H4 (cell line): ENCODE measurements around the gene DDX39A. TPM values are rescaled to one million over a fixed set of nuclear protein-coding genes. Genes with fewer than 3 reads are reported as not detected.

Experiments used
- DNase-seq: peaks from one replicate; pipeline ENCODE4 v3.0.0-alpha.2; 2015; ENCODE audit warnings: low spot score
- total RNA-seq: library from RNA; depleted of rRNA; stranded (reverse); fragments of >200 nt; shearing (Covaris generic); gene quantifications from 2 replicates; pipeline ENCODE4 v1.2.3, GENCODE V29; 2014; rRNA removed

The DDX39A gene
- total RNA-seq, 1 experiment from 2014 or later: 211 TPM

GRCh38 chr19:14363183-14364097 lies 55.7 kb downstream of the DDX39A start:
- peak; percentile 63 for DNase-seq

- no peak for DNase-seq
Observed at GRCh38 chr19:14361824-14362223, 57.3 kb downstream of the DDX39A start.

Other genes with a start within 250 kb of the DDX39A start
- 5.2 and 10.9 TPM in 2 replicates for gene ADGRL1, start 213.2 kb downstream of the DDX39A start, total RNA-seq
- 9.5 and 13.0 TPM in 2 replicates for gene ADGRE5, start 37.9 kb downstream of the DDX39A start, total RNA-seq
- gene PKN1, start 14.0 kb upstream of the DDX39A start, total RNA-seq: 19.0 and 28.7 TPM in 2 replicates
- not detected in 2 replicates for gene PTGER1, start 56.0 kb upstream of the DDX39A start, total RNA-seq
- 36.5 and 62.6 TPM in 2 replicates for gene GIPC1, start 76.8 kb upstream of the DDX39A start, total RNA-seq
- 110 and 137 TPM in 2 replicates for gene DNAJB1, start 99.1 kb upstream of the DDX39A start, total RNA-seq
- 80.7 and 124 TPM in 2 replicates for gene TECR, start 110.3 kb upstream of the DDX39A start, total RNA-seq
- gene NDUFB7, start 152.7 kb upstream of the DDX39A start, total RNA-seq: 268 and 303 TPM in 2 replicates
- not detected in 2 replicates for gene CLEC17A, start 163.7 kb upstream of the DDX39A start, total RNA-seq